ENCODE results near the gene NXPH3.
"Not testable (repeated sequence)": the region's sequence is repeated elsewhere in the genome, so short reads cannot be mapped to it uniquely, and the experiment has no call there.

NXPH3 gene

DNA sequence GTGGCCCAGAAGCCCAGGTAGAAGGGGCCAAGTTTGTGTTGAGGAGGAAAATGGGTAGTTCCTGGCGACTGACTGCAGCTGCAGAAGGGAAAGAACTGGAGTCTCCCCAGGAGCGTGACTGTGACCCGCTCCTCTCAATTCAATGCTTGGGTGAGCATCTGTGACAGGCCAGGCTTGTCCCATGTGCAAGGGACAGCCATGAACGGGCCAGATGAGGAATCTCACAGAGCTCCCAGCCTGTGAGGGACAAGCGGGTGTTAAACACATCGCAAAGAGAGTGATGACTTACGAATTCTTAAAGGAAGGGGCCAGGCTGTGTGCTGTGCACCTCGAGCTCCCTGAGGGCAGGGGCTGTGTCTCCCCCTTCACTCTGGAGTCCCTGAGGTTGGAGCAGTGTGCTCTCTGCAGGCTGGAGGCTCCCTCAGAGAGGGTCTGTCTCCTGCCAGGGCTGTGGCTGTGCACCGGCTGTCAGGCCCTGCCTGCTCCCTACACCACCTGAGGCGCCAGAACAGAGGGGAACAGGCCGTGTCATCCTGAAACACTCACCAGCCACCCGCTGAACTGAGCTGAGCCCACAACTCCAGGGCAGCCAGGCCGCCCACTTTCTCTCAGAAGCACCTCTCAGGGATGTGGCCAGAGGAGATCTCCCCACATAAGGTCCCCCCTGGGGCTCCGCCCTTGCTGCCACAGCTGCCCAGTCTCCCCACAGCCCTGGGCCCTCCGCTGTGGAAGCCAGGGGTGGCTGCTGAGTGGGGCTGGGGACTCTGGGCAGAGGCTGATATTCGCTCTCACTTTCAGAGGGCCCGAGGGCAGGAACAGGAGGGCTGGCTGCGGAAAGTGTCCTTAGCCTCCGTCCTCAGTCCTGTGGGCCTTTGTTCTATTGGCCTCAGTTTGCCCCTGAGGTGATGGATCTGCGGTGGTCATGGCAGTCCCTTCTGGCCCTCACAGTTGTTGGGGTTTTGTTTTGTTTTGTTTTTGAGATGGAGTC lies 25.7 kb upstream of the NXPH3 start:
- H3K4me3 ChIP-seq (ENCODE audit: low read depth, low read length): no peak overlapping the region
- TF ChIP-seq, protein P1, sequence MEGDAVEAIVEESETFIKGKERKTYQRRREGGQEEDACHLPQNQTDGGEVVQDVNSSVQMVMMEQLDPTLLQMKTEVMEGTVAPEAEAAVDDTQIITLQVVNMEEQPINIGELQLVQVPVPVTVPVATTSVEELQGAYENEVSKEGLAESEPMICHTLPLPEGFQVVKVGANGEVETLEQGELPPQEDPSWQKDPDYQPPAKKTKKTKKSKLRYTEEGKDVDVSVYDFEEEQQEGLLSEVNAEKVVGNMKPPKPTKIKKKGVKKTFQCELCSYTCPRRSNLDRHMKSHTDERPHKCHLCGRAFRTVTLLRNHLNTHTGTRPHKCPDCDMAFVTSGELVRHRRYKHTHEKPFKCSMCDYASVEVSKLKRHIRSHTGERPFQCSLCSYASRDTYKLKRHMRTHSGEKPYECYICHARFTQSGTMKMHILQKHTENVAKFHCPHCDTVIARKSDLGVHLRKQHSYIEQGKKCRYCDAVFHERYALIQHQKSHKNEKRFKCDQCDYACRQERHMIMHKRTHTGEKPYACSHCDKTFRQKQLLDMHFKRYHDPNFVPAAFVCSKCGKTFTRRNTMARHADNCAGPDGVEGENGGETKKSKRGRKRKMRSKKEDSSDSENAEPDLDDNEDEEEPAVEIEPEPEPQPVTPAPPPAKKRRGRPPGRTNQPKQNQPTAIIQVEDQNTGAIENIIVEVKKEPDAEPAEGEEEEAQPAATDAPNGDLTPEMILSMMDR (IDR thresholded peaks at IDR 0.05; ENCODE audit: low read depth, low read length, missing control alignments): no peak
- in situ Hi-C loops (cut with HindIII; ENCODE audit: low sequenced_read_pairs): no loop called here
- DNase-seq (ENCODE audit: low read depth): no peak

- in situ Hi-C loops (cut with HindIII; ENCODE audit: low sequenced_read_pairs); H3K4me3 ChIP-seq (ENCODE audit: low read depth, low read length); DNase-seq (ENCODE audit: low read depth): not testable (repeated sequence)
Measured at GRCh38 chr17:49550764-49551163, 24.9 kb upstream of the NXPH3 start.

DNA sequence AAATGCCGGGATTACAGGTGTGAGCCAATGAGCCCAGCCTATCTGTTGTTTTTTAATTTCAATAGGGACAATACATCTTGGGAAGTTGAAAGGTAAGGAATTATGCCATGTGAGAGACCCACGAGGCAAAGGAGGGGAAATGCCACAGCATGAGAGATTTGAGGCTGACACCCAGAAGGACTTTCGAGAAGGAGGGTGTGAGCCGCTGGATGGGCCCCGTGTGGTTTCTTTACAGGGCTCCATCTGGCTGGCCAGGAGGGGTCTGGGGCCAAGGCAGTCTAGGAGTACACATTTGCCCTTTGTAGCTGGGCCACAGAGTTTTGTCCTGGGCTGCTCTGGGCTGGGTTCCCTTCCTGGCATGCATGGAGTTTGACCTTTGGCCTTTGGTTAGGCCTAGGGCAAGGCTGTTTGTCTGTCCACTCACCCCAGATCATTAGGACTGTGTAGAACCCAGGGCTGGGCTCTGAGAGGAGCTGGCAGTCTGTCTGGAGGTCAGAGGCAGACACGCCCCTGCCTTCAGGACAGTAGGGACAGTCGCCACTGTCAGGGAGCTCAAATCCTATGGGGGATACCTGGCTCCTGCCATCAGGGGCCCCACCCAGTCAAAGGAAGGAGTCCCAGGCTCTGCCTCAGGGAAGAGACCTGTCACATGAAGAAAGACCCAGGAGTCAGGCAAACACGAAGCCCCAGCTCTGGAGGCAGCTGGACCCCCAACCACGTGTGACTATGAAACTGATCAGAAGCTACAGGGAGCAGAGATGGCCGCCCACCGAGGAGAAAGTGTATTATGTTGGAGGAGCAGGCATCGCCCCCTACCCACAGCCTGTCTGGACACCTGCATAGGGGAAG lies 24.2 kb upstream of the NXPH3 start:
- in situ Hi-C loops (cut with HindIII; ENCODE audit: low sequenced_read_pairs): no loop called here
- no peak for DNase-seq (ENCODE audit: low read depth)
- no peak overlapping the region for H3K4me3 ChIP-seq (ENCODE audit: low read depth, low read length)
- TF ChIP-seq, protein P1 (IDR thresholded peaks at IDR 0.05; ENCODE audit: low read depth, low read length, missing control alignments): no peak

DNA sequence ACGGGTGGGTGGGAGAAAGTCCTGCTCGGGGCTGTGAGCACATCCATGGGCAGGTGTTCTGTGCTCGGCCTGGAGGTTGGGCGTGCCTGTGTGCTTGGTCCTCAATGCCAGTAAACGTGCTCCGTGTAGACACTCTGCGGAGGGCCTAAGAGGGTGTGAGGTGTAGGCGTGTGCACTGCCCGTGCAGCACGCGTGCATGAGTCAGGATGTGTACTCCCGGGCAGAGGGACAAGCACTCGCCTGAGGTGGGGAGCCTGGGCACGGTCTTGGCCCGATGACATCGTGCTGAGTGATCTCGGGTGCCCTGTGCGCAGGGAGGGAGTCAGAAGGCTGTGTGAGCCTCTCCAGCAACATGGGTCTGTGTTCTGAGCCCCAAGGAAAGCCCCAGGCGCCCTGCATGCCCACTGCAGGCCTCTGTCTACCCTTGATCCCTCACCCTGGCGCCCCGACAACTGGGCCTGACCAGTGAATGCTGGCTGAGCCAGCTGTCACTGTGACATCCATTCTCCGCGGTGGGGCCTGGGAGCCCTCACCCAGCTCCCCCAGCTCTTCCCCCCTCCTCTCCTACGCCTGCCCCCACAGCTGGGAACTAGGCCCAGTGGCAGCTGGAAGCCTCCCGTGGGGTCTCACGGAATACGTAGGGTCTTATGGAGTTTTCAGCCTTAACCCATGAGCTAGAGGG lies 23.5 kb upstream of the NXPH3 start:
- no peak overlapping the region for H3K4me3 ChIP-seq (ENCODE audit: low read depth, low read length)
- in situ Hi-C loops (cut with HindIII; ENCODE audit: low sequenced_read_pairs): no loop called here
- TF ChIP-seq, protein P1 (IDR thresholded peaks at IDR 0.05; ENCODE audit: low read depth, low read length, missing control alignments): no peak

DNA sequence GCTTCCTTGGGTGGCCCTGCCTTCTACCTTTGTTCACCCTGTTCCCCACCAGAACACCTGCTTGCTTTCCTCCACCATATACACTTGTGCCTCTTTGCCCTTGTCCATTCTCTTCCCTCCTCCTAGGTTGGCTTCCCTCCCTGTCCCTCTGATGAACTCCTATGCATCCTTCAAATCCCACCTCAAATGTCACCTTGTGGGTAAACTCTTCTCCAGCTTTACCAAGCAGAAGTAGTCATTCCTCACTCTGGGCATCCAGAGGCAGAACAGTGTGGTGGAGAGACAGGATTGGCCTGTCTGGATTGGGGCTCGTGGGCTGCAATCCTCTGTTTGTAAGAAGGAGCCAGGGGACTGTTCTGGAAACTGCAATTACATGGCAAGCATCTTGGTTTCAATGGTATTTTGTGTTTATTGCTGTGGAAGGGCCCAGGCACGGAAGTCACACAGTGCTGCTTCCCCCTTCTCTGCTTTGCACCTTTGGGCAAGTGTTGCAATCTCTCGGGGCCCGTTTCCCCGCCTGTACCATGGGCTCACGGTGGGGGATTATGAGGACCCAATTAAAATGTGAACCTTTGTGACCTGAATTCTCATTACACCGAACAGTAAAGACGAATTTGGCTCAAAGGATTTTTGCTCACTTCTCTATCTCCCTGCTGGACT lies 21.9 kb upstream of the NXPH3 start:
- DNase-seq (ENCODE audit: low read depth): no peak
- in situ Hi-C loops (cut with HindIII; ENCODE audit: low sequenced_read_pairs): no loop called here
- TF ChIP-seq, protein P1 (IDR thresholded peaks at IDR 0.05; ENCODE audit: low read depth, low read length, missing control alignments): no peak
- no peak overlapping the region for H3K4me3 ChIP-seq (ENCODE audit: low read depth, low read length)

More for the DNA sequence above, 23.5 kb upstream of the NXPH3 start:
- DNase-seq (ENCODE audit: low read depth): no peak

DNA sequence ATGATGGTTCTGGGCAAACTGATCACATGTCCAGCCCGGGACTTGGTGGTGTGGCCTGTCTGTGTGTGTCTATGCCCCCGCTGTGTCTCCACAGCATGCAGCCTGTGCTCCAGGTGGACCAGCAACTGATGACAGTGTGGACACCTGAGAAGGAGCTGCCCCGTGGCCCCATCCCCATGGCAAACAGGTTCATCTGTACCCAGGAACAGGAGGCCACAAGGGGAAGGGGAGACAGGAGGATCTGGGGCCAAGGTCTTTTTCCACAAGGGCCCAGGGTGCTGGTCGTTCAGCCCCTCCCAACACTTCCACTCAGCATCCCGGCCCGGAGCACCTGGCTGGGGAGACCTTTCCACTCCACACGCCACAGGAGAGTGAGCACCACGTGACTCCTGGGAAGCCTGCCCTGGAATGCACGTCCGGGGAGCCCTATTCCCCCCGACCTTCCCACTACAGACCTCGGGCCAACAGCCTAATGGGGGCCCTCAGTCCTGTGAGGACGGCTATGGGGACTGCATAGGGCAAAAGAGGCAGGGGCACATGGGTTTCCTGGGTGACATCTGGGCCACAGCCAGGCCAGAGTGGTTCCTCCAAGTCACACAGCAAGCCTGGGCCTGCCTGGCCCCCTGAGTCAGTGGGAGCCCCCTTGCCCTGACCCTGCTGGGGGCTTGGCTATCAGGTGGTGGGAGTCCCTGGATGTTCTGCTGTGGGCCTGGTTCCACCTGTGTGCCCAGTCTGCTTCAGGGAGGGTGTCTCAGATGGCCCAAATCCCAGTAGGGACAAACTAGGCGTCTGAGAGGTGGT lies 20.8 kb upstream of the NXPH3 start:
- no peak for DNase-seq (ENCODE audit: low read depth)
- no peak overlapping the region for H3K4me3 ChIP-seq (ENCODE audit: low read depth, low read length)
- TF ChIP-seq, protein P1 (IDR thresholded peaks at IDR 0.05; ENCODE audit: low read depth, low read length, missing control alignments): no peak
- in situ Hi-C loops (cut with HindIII; ENCODE audit: low sequenced_read_pairs): no loop called here

Data from astrocyte of the cerebellum (primary cell).